Measurements from ENCODE around the gene SLC35G1. TPM values are rescaled to one million over a fixed set of nuclear protein-coding genes. Genes with fewer than 3 reads are reported as not detected.

Gene SLC35G1
- total RNA-seq, 1 donor from 2014 or later: 3.0 TPM

DNA sequence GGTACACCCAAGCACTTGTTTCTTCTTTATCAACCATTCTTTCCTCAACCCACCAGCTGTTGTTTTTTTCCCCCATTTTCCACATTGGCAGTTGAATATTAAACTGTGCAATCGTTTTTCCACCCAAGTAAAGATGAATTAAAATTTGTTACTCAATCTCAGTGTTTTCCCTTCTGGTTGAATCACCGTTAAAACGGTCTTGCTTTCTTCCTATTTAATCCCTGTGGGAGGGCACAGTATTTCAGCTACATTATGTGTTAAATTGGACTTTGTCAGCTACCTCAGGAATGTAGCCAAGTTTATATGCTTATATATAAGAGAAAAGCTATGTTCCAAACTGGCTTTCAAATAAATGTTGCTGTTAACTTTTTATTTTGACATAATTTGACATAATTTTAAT, 19.9 kb downstream of the SLC35G1 start:
- no peak overlapping the region for H3K4me3 Mint-ChIP-seq (ENCODE audit: unreplicated experiment)
- TF ChIP-seq, protein P1, sequence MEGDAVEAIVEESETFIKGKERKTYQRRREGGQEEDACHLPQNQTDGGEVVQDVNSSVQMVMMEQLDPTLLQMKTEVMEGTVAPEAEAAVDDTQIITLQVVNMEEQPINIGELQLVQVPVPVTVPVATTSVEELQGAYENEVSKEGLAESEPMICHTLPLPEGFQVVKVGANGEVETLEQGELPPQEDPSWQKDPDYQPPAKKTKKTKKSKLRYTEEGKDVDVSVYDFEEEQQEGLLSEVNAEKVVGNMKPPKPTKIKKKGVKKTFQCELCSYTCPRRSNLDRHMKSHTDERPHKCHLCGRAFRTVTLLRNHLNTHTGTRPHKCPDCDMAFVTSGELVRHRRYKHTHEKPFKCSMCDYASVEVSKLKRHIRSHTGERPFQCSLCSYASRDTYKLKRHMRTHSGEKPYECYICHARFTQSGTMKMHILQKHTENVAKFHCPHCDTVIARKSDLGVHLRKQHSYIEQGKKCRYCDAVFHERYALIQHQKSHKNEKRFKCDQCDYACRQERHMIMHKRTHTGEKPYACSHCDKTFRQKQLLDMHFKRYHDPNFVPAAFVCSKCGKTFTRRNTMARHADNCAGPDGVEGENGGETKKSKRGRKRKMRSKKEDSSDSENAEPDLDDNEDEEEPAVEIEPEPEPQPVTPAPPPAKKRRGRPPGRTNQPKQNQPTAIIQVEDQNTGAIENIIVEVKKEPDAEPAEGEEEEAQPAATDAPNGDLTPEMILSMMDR (IDR thresholded peaks at IDR 0.05; ENCODE audit: partially characterized antibody, unreplicated experiment): no peak
- no peaks in the 10 kb centered on the region for H3K36me3 Mint-ChIP-seq (ENCODE audit: unreplicated experiment)
- DNase-seq: no peak
- H3K4me1 Mint-ChIP-seq (ENCODE audit: low read depth, unreplicated experiment): no peaks in the 10 kb centered on the region
- H3K9me3 Mint-ChIP-seq (ENCODE audit: unreplicated experiment): no peaks in the 10 kb centered on the region
- no peak overlapping the region for H3K27ac Mint-ChIP-seq (ENCODE audit: unreplicated experiment)
- no peaks in the 10 kb centered on the region for H3K27me3 Mint-ChIP-seq (ENCODE audit: unreplicated experiment)

DNA sequence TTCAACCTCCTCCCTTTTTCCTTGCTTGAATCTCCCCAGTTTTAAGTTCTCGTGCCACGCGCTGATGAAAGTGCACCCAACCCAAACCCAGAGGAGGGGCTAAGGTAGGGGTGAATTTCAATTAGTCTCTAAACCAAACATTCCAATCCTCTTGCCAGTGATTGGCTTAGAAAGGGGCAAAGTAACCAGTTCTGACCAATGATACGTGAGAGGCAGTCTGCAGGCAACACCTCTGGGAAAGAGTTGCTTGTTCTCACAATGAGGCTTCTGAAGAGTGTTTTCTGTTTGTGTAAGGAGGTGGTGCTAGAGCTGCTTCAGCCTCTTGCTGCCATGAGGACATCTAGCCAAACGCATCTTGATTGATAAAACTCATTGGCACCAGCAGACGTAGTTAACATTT, 21.8 kb downstream of the SLC35G1 start:
- Mint-ChIP-seq H3K36me3 (ENCODE audit: unreplicated experiment) (no peaks in the 10 kb centered on the region), H3K27me3 (ENCODE audit: unreplicated experiment) (no peaks in the 10 kb centered on the region), H3K4me1 (ENCODE audit: low read depth, unreplicated experiment) (no peaks in the 10 kb centered on the region), H3K27ac (ENCODE audit: unreplicated experiment) (no peak overlapping the region), H3K4me3 (ENCODE audit: unreplicated experiment) (no peak overlapping the region), H3K9me3 (ENCODE audit: unreplicated experiment) (no peaks in the 10 kb centered on the region)
- no peak for DNase-seq
- TF ChIP-seq, protein P1 (IDR thresholded peaks at IDR 0.05; ENCODE audit: partially characterized antibody, unreplicated experiment): no peak

DNA sequence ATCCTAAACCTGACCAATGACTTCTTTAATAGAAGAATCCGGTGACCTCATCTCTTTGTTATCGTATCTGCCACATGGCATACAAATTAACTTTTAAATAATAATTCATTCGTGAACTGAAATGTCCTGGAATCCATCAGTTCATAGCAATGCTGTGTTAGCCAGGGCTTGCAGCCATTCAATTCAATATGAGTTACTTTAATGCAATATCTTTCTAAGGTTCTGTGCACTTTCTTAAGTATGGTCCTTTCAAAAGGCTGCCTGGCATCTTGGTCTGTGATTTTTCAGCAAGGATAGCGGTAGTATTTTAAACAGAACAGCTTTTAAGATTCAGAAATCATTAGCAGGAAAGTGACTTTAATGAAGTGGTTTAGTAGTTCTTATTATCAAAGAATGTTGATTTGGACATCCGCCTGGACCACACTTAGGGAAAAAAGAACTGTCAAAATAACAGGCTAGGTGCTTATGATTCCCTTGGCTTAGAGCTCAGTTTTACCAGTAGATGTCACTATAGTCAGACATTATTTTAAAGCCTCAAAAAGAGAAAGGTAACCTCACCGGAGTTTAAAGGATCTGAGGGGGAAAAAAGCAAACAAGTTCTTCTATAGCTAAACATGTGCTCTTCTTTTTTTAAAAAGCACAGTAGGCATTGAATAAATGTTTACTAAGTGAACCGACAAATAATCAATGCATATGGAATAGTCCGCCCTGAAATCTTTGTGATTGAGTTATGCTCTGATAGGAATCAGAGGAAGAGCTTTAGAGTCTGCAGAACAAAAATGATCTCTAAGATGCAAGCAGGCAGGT, 22.7 kb downstream of the SLC35G1 start:
- TF ChIP-seq, protein P1 (IDR thresholded peaks at IDR 0.05; ENCODE audit: partially characterized antibody, unreplicated experiment): peak; percentile 18
- H3K4me1 Mint-ChIP-seq (ENCODE audit: low read depth, unreplicated experiment): no peaks in the 10 kb centered on the region
- H3K27me3 Mint-ChIP-seq (ENCODE audit: unreplicated experiment): no peaks in the 10 kb centered on the region
- H3K27ac Mint-ChIP-seq (ENCODE audit: unreplicated experiment): no peak overlapping the region
- DNase-seq: no peak
- H3K4me3 Mint-ChIP-seq (ENCODE audit: unreplicated experiment): peak overlapping the region; percentile 50
- H3K9me3 Mint-ChIP-seq (ENCODE audit: unreplicated experiment): no peaks in the 10 kb centered on the region
- H3K36me3 Mint-ChIP-seq (ENCODE audit: unreplicated experiment): no peaks in the 10 kb centered on the region

DNA sequence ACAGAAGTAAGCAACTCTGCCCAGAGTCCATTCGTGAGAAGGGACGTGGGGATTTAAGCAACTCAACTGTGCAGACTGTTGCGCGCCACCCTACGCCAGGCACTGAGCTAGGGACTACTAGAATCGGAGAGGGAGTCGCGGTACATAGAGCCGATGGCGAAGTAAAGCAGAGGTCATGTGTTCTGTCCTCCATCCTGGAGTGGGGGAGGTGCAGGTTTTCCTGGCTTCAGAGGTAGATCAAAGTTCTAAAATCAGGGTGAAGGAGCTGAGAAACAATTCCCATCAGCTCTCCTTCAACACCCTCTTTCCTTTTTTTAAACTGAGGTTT, 23.2 kb downstream of the SLC35G1 start:
- no peak for DNase-seq
- Mint-ChIP-seq H3K36me3 (ENCODE audit: unreplicated experiment) (no peaks in the 10 kb centered on the region), H3K27me3 (ENCODE audit: unreplicated experiment) (no peaks in the 10 kb centered on the region), H3K27ac (ENCODE audit: unreplicated experiment) (no peak overlapping the region), H3K4me3 (ENCODE audit: unreplicated experiment) (peak overlapping the region; percentile 50), H3K9me3 (ENCODE audit: unreplicated experiment) (no peaks in the 10 kb centered on the region), H3K4me1 (ENCODE audit: low read depth, unreplicated experiment) (no peaks in the 10 kb centered on the region)
- TF ChIP-seq, protein P1 (IDR thresholded peaks at IDR 0.05; ENCODE audit: partially characterized antibody, unreplicated experiment): peak; percentile 2

DNA sequence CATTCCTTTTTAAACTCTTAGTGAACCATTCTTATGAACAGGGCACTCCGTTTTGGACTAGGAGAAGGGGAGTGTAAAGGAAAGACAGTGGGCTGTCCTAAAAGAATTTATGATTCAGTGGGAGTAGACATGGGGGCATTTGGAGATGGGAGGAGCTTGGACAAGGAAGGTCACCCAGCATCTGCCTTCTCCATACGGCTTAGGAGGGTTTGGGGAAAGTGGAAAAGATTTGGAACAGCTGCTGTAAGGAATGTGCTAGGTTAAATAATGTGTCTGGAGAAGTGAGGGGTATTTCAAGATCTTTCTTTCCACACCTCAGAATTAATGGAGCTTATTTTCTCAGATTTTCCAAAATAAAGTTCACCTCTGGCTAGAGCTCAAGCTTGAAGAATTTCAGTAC, 24.0 kb downstream of the SLC35G1 start:
- Mint-ChIP-seq H3K9me3 (ENCODE audit: unreplicated experiment) (no peaks in the 10 kb centered on the region), H3K27ac (ENCODE audit: unreplicated experiment) (no peak overlapping the region), H3K27me3 (ENCODE audit: unreplicated experiment) (no peaks in the 10 kb centered on the region), H3K4me3 (ENCODE audit: unreplicated experiment) (no peak overlapping the region), H3K36me3 (ENCODE audit: unreplicated experiment) (no peaks in the 10 kb centered on the region), H3K4me1 (ENCODE audit: low read depth, unreplicated experiment) (no peaks in the 10 kb centered on the region)
- TF ChIP-seq, protein P1 (IDR thresholded peaks at IDR 0.05; ENCODE audit: partially characterized antibody, unreplicated experiment): no peak
- no peak for DNase-seq

Data from glutamatergic neuron (in vitro differentiated cells).